GM12892 (cell line): ENCODE data around the gene KCNH1.

Experiments
- POLR2A ChIP-seq: IDR thresholded peaks from 2 replicates; pipeline ENCODE4 v1.6.1; 2011; ENCODE audit warnings: low read depth, low read length, control low read depth
- POLR2AphosphoS5 ChIP-seq: IDR thresholded peaks from 2 replicates; pipeline ENCODE4 v1.6.1; 2011; ENCODE audit warnings: low read depth, low read length, control low read depth
- TAF1 ChIP-seq: IDR thresholded peaks from 2 replicates; pipeline ENCODE4 v1.6.1; 2011; ENCODE audit warnings: low read depth, mild to moderate bottlenecking, control low read depth, low read length, borderline replicate concordance

- TF ChIP-seq POLR2A (no peak), POLR2AphosphoS5 (no peak), TAF1 (no peak)
Measured at GRCh38 chr1:210907251-210907805, 226.6 kb downstream of the KCNH1 start.
